Activated CD8-positive, alpha-beta memory T cell treated with anti-CD3 and anti-CD28 coated beads, Interleukin-2, amount 10 ng/mL, durations not matched to agents 7 days and 5 days (primary cell): ENCODE data around the gene ROBO1. TPM values are rescaled to one million over a fixed set of nuclear protein-coding genes. Genes with fewer than 3 reads are reported as not detected.

Experiments used
- ATAC-seq: fragments of 150-1000 bp; cut with Tn5 transposase; one replicate; pipeline ENCODE4 v1.10.0; 2021; ENCODE audit warnings: moderate library complexity
- CTCF ChIA-PET: fragments of 350-600 bp; sonication (Branson Sonifier 250); formaldehyde crosslinking; loops from one replicate; lab custom pipeline; 2021; ENCODE audit warnings: antibody characterized with exemption; lab: Charles Lee
- DNase-seq: peaks from one replicate; pipeline ENCODE4 v3.0.0-alpha.2; 2020
- H3K27ac Mint-ChIP-seq: one replicate; pipeline ENCODE4 v1.8.0; 2021; ENCODE audit warnings: mild to moderate bottlenecking, mixed read lengths
- H3K27me3 Mint-ChIP-seq: one replicate; pipeline ENCODE4 v1.8.0; 2021; ENCODE audit warnings: mixed read lengths
- H3K36me3 Mint-ChIP-seq: one replicate; pipeline ENCODE4 v1.8.0; 2021; ENCODE audit warnings: mild to moderate bottlenecking, mixed read lengths
- H3K4me1 Mint-ChIP-seq: one replicate; pipeline ENCODE4 v1.8.0; 2021; ENCODE audit warnings: mixed read lengths
- H3K4me3 Mint-ChIP-seq: one replicate; pipeline ENCODE4 v1.8.0; 2021; ENCODE audit warnings: mild to moderate bottlenecking, moderate library complexity, mixed read lengths
- H3K9me3 Mint-ChIP-seq: one replicate; pipeline ENCODE4 v1.8.0; 2022; ENCODE audit warnings: low read depth, mixed read lengths
- total RNA-seq, 2 experiments: library from RNA; stranded (reverse); gene quantifications; one replicate each; pipeline ENCODE4 v1.2.3, GENCODE V29; 2021

Gene ROBO1
- total RNA-seq, 2 experiments from 2014 or later: 0.32 to 0.87 TPM

DNA sequence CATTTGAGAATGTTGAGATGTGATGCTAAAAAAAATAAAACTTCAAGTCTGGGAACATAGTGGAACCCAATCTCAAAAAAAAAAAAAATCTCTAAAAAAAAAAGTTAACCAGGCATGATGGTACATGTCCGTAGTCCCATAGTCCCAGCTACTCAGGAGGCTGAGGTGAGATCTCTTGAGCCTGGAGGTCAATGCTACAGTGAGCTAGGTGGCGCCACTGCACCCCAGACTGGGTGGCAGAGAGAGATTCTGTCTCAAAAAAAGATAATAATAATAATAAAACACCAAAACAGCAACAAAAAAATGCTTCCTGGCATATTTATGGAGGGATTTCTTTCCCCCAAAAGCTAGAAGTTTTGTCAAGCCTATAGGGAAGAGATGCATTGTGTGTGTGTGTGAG, 361.6 kb downstream of the ROBO1 start:
- CTCF ChIA-PET: no interaction called here
- DNase-seq (no peak), ATAC-seq (no peak)
- H3K4me3 Mint-ChIP-seq: no peak overlapping the region
- H3K36me3 Mint-ChIP-seq: no peaks in the 10 kb centered on the region
- no peaks in the 10 kb centered on the region for H3K4me1 Mint-ChIP-seq
- no peak overlapping the region for H3K27ac Mint-ChIP-seq
- H3K27me3 Mint-ChIP-seq: no peaks in the 10 kb centered on the region
- H3K9me3 Mint-ChIP-seq: no peaks in the 10 kb centered on the region

DNA sequence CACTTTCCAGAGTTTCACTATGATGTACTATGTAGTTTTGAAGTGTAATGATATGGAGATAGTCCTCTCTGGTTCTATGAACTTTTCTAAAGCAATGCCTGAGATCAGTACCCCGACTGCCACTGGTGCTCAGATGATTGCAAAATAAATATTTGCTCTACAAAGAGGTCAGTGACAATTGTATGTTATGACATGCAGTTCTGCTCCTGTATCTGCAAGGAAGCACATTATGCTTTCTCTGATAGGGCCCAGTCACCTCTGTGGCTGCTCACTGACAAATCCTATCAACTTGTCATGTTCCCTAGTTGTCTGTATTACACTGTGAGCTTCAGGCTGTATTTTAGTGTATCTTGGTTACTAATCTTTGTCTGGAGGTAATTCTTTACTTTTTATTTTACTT, 362.6 kb downstream of the ROBO1 start:
- Mint-ChIP-seq H3K9me3 (no peaks in the 10 kb centered on the region), H3K27me3 (no peaks in the 10 kb centered on the region), H3K4me3 (no peak overlapping the region), H3K4me1 (no peaks in the 10 kb centered on the region), H3K27ac (no peak overlapping the region), H3K36me3 (no peaks in the 10 kb centered on the region)
- CTCF ChIA-PET: no interaction called here
- DNase-seq: no peak
- ATAC-seq: no peak

DNA sequence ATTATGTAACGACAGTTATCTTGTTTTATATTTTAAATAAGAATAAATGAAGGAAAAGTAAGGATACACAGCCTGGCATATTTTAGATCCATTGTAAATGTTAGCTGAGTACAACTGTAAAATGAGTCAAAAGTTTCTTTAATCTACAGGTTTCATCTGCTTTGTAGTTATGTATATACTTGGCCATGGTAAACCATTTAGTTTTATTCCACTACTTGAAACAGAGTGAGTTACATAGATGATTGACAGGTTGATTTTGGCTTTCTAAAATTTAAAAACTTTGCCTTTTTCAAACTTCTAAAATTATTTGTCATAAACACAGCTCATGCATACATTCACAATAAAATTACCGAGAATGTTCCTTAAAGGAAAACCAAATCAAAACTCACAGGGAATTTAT, 371.2 kb downstream of the ROBO1 start:
- DNase-seq (no peak), ATAC-seq (no peak)
- H3K9me3 Mint-ChIP-seq: peaks cover 6% of the 10 kb centered on the region
- no peak overlapping the region for H3K27ac Mint-ChIP-seq
- H3K27me3 Mint-ChIP-seq: no peaks in the 10 kb centered on the region
- no peaks in the 10 kb centered on the region for H3K36me3 Mint-ChIP-seq
- no peaks in the 10 kb centered on the region for H3K4me1 Mint-ChIP-seq
- H3K4me3 Mint-ChIP-seq: no peak overlapping the region
- CTCF ChIA-PET: no interaction called here

DNA sequence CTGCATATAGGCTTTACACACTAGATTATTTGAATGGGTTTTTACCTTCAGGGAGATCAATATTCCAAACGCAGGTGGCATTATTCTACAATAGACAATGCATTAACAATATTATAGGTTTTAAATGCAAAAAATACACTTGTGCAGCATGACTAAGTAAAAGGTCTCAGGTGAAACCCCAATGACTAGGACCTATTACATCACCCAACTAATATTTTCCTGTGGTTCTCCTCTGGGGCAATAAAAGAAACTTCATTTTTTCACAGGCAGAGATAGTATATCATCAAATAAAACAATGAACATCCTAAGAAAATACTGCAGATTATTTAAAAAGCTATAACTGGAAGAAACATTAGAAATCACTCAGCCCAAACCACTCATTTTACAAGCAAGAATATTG, 375.3 kb downstream of the ROBO1 start:
- DNase-seq: no peak
- Mint-ChIP-seq H3K36me3 (no peaks in the 10 kb centered on the region), H3K4me3 (no peak overlapping the region), H3K27me3 (no peaks in the 10 kb centered on the region), H3K27ac (no peak overlapping the region), H3K4me1 (no peaks in the 10 kb centered on the region), H3K9me3 (peaks cover 16% of the 10 kb centered on the region)
- CTCF ChIA-PET: no interaction called here
- ATAC-seq: no peak

DNA sequence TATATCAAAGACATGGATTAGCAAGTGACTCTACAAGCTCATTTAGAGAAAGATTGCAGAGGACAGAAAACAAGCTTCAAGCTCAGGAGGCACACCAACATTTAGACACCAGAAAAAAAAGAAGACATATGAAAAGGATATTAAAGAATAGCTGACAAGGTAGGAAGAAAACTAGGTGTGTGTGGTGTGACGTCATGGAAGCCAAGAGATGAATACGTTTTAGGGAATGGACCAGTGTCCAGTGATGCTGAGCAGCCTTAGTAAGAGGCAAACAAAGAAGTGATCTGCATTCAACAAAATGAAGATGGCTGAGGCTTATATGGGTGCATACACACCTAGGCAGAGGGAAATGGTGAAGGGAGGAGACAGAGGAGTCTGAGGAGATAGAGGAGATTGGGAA, 377.4 kb downstream of the ROBO1 start:
- H3K36me3 Mint-ChIP-seq: no peaks in the 10 kb centered on the region
- DNase-seq: no peak
- no peak for ATAC-seq
- no peaks in the 10 kb centered on the region for H3K27me3 Mint-ChIP-seq
- no peak overlapping the region for H3K4me3 Mint-ChIP-seq
- H3K4me1 Mint-ChIP-seq: no peaks in the 10 kb centered on the region
- H3K9me3 Mint-ChIP-seq: peaks cover 22% of the 10 kb centered on the region
- H3K27ac Mint-ChIP-seq: no peak overlapping the region
- CTCF ChIA-PET: no interaction called here

DNA sequence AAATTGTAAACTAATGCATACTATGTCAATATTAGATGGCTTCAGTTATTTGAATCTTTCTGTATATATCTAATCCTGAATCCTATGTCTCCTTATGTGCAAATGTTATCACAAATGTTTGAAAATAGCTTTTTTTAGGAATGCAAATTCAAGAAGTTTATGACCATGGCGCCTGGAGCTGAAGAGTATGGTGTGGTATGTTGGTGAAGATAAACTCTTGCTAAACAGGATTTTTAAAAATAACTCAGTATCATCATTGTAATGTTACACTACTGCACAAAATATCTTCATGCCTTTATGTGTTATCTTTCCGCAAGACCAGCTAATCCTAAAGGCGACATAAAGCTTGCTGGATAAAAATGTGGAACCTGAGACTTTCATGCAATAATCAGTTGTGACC, 382.6 kb downstream of the ROBO1 start:
- Mint-ChIP-seq H3K27me3 (no peaks in the 10 kb centered on the region), H3K4me1 (no peaks in the 10 kb centered on the region), H3K36me3 (no peaks in the 10 kb centered on the region), H3K27ac (no peak overlapping the region), H3K9me3 (peaks cover 15% of the 10 kb centered on the region), H3K4me3 (no peak overlapping the region)
- ATAC-seq (no peak), DNase-seq (no peak)
- CTCF ChIA-PET: no interaction called here

DNA sequence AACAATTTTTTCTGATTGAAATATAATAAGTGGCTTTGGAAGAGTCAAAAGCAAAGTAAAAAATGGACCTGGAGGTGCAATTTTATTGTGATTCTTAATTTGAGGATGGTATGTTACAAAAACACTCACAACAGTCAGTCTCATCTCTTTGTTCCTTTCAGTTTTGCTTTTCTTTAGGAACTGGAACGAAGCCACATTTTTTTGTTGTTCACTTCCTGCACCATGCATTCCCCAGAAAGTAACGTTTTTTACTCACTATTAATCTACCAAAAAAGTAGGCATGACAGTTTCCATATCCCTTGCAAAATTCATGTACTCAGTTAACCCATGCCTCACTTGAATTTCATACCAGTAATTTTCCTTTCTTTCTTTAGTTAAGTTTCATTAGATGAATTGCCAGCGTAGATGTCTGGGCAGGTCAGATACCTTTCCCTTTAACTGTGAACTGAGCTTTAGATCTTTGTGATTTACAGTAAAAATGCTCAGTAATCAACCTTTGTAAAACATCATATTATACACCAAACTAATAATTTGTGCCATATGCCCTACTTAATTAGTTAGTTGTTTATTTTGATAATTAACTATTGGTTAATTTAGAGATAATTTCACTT, 384.3 kb downstream of the ROBO1 start:
- Mint-ChIP-seq H3K27me3 (no peaks in the 10 kb centered on the region), H3K4me1 (no peaks in the 10 kb centered on the region), H3K4me3 (no peak overlapping the region), H3K36me3 (no peaks in the 10 kb centered on the region), H3K27ac (no peak overlapping the region), H3K9me3 (peaks cover 8% of the 10 kb centered on the region)
- DNase-seq (no peak), ATAC-seq (no peak)
- CTCF ChIA-PET: no interaction called here

DNA sequence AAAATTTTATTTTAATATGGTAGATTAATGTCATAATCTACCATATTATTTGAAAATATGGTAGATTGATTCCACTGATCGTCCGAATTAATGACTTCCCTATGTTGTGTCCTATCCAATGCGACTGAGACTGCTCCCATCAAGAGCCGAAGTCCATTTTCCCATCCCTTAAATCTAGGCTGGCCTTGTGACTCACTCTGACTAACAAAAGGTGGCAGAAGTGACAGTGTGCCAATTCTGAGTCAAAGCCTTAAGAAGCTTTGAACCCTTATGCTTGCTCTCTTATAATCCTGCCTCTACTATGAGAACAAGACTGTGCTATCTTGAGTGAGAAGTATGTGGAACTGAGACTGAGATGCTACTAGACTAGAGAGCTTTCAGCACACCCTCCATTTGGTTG, 387.2 kb downstream of the ROBO1 start:
- Mint-ChIP-seq H3K4me3 (no peak overlapping the region), H3K4me1 (no peaks in the 10 kb centered on the region), H3K36me3 (no peaks in the 10 kb centered on the region), H3K27ac (no peak overlapping the region), H3K9me3 (peaks cover 1% of the 10 kb centered on the region), H3K27me3 (no peaks in the 10 kb centered on the region)
- CTCF ChIA-PET: no interaction called here
- ATAC-seq (no peak), DNase-seq (no peak)

DNA sequence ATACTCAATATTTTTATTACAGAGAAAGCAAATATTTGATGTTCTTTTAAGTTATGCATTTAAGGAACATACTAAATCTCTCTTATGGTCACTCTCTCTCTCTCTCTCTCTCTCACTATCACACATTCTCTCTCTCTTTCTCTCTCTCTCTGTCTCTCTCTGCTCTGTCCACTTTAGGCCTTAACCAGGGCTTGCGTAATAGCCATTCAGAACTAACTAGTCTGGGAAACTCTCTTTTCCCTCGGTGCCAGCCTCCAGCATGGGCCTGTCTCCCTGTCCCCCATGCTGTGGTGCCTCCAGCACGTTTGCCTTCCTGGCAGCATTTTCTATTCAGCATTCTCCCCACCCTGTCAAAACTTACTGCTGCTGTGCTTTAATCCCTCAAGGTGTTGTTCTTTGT, 389.7 kb downstream of the ROBO1 start:
- CTCF ChIA-PET: no interaction called here
- H3K4me3 Mint-ChIP-seq: no peak overlapping the region
- H3K36me3 Mint-ChIP-seq: no peaks in the 10 kb centered on the region
- H3K9me3 Mint-ChIP-seq: peaks cover 1% of the 10 kb centered on the region
- H3K27ac Mint-ChIP-seq: no peak overlapping the region
- H3K27me3 Mint-ChIP-seq: no peaks in the 10 kb centered on the region
- no peaks in the 10 kb centered on the region for H3K4me1 Mint-ChIP-seq
- ATAC-seq: no peak
- DNase-seq: no peak

DNA sequence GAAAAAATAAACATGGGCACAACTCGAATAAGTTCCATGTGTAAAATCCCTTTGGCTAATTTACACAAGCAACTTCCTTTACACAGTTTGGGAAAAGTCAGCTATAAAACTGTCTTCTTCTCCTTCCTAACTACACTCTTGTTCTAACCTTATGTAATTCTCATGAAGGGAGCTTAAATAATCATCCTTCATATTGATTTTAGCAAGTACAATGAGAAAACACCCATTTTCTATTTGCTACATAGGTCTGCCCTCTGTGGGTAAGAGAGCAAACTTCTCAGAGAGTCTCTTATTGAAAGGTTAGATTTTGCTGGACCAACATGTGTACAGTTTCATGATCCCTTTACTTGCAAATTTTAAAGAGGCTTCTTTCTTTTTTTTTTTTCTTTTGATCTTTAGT, 398.5 kb downstream of the ROBO1 start:
- H3K4me3 Mint-ChIP-seq: no peak overlapping the region
- no peaks in the 10 kb centered on the region for H3K36me3 Mint-ChIP-seq
- ATAC-seq (no peak), DNase-seq (no peak)
- H3K27me3 Mint-ChIP-seq: no peaks in the 10 kb centered on the region
- H3K27ac Mint-ChIP-seq: no peak overlapping the region
- H3K9me3 Mint-ChIP-seq: peaks cover 4% of the 10 kb centered on the region
- no peaks in the 10 kb centered on the region for H3K4me1 Mint-ChIP-seq
- CTCF ChIA-PET: no interaction called here

DNA sequence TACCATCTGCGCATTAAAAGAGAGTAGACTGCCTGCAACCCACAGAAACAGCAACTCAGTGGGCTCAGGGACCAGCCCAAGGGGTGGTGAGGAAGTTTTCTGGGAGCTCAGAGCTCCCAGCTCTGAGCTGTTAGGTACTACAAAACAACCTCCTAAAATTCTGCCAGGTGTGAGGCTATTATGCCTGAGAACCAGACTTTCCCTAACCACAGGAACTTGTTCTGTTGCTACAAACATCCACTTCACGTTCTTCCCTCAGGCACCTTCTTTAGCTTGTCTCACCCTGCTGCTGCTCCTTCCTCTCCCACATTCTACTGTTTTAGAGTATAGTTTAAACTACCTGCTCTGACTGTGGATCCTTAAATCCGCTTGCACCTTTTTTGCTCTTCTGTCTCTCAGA, 399.4 kb downstream of the ROBO1 start:
- peaks cover 4% of the 10 kb centered on the region for H3K9me3 Mint-ChIP-seq
- no peak overlapping the region for H3K27ac Mint-ChIP-seq
- no peaks in the 10 kb centered on the region for H3K27me3 Mint-ChIP-seq
- no peaks in the 10 kb centered on the region for H3K4me1 Mint-ChIP-seq
- ATAC-seq (no peak), DNase-seq (no peak)
- CTCF ChIA-PET: no interaction called here
- H3K36me3 Mint-ChIP-seq: no peaks in the 10 kb centered on the region
- H3K4me3 Mint-ChIP-seq: no peak overlapping the region

DNA sequence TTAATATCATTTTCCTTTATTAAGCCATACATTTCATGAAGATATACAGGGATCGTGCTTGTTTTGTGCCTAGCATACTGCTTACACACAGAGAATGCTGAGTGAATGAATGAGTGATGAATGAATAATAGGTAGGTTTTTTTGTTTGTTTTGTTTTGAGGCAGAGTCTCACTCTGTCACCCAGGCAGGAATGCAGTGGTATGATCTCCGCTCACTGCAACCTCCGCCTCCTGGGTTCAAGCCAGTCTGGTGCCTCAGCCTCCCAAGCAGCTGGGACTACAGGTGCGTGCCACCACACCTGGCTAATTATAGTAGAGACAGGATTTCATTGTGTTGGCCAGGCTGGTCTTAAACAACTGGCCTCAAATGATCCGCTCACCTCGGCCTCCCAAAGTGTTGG, 400.0 kb downstream of the ROBO1 start:
- H3K27me3 Mint-ChIP-seq: no peaks in the 10 kb centered on the region
- ATAC-seq (no peak), DNase-seq (no peak)
- peaks cover 4% of the 10 kb centered on the region for H3K9me3 Mint-ChIP-seq
- no peak overlapping the region for H3K27ac Mint-ChIP-seq
- CTCF ChIA-PET: no interaction called here
- H3K4me1 Mint-ChIP-seq: no peaks in the 10 kb centered on the region
- no peak overlapping the region for H3K4me3 Mint-ChIP-seq
- no peaks in the 10 kb centered on the region for H3K36me3 Mint-ChIP-seq

DNA sequence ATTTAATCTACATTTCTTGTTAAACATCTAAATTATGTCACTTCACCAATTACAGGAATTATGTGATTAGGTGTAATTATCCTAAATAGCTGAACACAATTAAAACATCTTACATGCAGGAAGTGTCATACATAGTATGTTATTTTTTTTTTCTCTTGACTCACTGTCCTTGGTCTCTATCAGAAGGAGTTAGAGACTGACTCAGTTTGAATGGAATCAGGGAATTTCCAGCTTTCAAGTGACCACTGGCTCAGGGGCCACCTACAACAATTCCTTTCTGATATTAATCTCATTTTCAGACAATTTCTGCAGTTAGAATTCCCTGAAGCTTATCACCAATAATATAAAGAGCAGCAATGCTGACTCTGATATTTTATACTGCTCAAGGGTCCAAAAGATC, 400.7 kb downstream of the ROBO1 start:
- Mint-ChIP-seq H3K9me3 (peaks cover 4% of the 10 kb centered on the region), H3K27ac (no peak overlapping the region), H3K27me3 (no peaks in the 10 kb centered on the region), H3K36me3 (no peaks in the 10 kb centered on the region), H3K4me3 (no peak overlapping the region), H3K4me1 (no peaks in the 10 kb centered on the region)
- ATAC-seq (no peak), DNase-seq (no peak)
- CTCF ChIA-PET: no interaction called here

DNA sequence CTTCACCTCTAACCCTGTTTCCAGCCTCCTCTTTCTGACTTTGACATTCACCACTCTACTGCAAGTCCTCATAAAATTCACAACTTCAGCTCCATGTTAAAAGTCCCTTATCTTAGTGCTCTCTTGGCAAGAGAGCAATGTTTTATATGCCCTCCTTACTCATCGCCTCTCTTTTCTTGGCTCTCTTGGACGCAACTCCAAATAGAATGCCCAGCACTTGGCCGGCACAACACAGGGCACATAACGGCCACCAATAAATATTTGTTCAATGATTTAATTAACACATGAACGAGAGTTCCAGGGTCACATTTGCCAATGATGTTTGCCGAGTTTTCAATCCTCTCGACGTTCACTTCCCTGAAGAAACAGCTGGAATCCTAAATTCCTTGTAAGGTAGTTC, 401.4 kb downstream of the ROBO1 start:
- DNase-seq (no peak), ATAC-seq (no peak)
- Mint-ChIP-seq H3K27ac (no peak overlapping the region), H3K9me3 (peaks cover 4% of the 10 kb centered on the region), H3K36me3 (no peaks in the 10 kb centered on the region), H3K4me1 (no peaks in the 10 kb centered on the region), H3K27me3 (no peaks in the 10 kb centered on the region), H3K4me3 (no peak overlapping the region)
- CTCF ChIA-PET: no interaction called here

DNA sequence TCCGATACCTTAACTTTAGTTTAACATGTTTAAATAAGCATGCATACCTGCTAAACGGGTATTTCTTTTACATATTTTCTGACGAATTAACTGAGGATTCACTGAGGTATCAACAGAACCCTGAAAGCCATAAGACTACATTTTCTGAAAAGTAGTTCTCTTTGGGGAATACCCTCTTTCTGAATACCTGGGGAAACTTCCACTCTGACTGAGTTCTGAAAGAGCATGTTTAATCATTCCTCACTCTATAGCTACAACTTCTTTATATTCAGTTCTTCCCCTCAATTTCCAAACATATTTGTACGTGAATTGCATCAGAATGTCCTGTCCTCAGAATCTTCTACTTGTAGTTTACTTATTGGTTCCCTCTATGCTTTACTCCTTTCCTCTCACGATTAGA, 403.0 kb downstream of the ROBO1 start:
- CTCF ChIA-PET: no interaction called here
- no peak overlapping the region for H3K4me3 Mint-ChIP-seq
- ATAC-seq (no peak), DNase-seq (no peak)
- no peaks in the 10 kb centered on the region for H3K4me1 Mint-ChIP-seq
- H3K27me3 Mint-ChIP-seq: no peaks in the 10 kb centered on the region
- H3K36me3 Mint-ChIP-seq: no peaks in the 10 kb centered on the region
- no peak overlapping the region for H3K27ac Mint-ChIP-seq
- peaks cover 3% of the 10 kb centered on the region for H3K9me3 Mint-ChIP-seq
